ENCODE measurements around the gene SMIM20.

The SMIM20 gene

GRCh38 chr4:25950461-25951389 lies 36.7 kb downstream of the SMIM20 start:
- no peaks in the 10 kb centered on the region for H4K20me1 ChIP-seq (ENCODE audit: insufficient read depth, low read length)
- no peak overlapping the region for H2AFZ ChIP-seq (ENCODE audit: low read length)

GRCh38 chr4:25951390-25951952 lies 37.5 kb downstream of the SMIM20 start:
- Histone ChIP-seq H3K9me2 (replicated peaks; ENCODE audit: insufficient read depth, low read length) (no peaks in the 10 kb centered on the region), H3F3A (ENCODE audit: insufficient read depth, low read length) (no peaks in the 10 kb centered on the region), H3K4me2 (ENCODE audit: low read depth, low read length) (no peak overlapping the region), H4K20me1 (ENCODE audit: insufficient read depth, low read length) (no peaks in the 10 kb centered on the region), H3K4me3 (ENCODE audit: low read length) (no peak overlapping the region), H3K36me3 (replicated peaks; ENCODE audit: insufficient read depth, low read length) (no peaks in the 10 kb centered on the region), H2AFZ (ENCODE audit: low read length) (no peak overlapping the region), H3K79me2 (ENCODE audit: low read length) (no peaks in the 10 kb centered on the region), H3K27me3 (replicated peaks; ENCODE audit: insufficient read depth, low read length) (no peaks in the 10 kb centered on the region), H3K9me3 (replicated peaks; ENCODE audit: insufficient read depth, low read length) (no peaks in the 10 kb centered on the region), H3K9ac (ENCODE audit: low read length) (no peak overlapping the region), H3K4me1 (ENCODE audit: low read length) (no peaks in the 10 kb centered on the region), H3K27ac (ENCODE audit: low read length) (no peak overlapping the region)
- DNase-seq, result no peak
- TF ChIP-seq EZH2phosphoT487 (IDR thresholded peaks at IDR 0.05; ENCODE audit: low read length), result no peak

More at GRCh38 chr4:25950461-25951389, 36.7 kb downstream of the SMIM20 start:
- Histone ChIP-seq H3K4me3 (ENCODE audit: low read length) (no peak overlapping the region), H3K79me2 (ENCODE audit: low read length) (no peaks in the 10 kb centered on the region), H3K9me2 (replicated peaks; ENCODE audit: insufficient read depth, low read length) (no peaks in the 10 kb centered on the region), H3K27me3 (replicated peaks; ENCODE audit: insufficient read depth, low read length) (no peaks in the 10 kb centered on the region), H3K9ac (ENCODE audit: low read length) (no peak overlapping the region), H3K4me1 (ENCODE audit: low read length) (no peaks in the 10 kb centered on the region), H3F3A (ENCODE audit: insufficient read depth, low read length) (no peaks in the 10 kb centered on the region), H3K27ac (ENCODE audit: low read length) (no peak overlapping the region), H3K36me3 (replicated peaks; ENCODE audit: insufficient read depth, low read length) (no peaks in the 10 kb centered on the region), H3K4me2 (ENCODE audit: low read depth, low read length) (no peak overlapping the region), H3K9me3 (replicated peaks; ENCODE audit: insufficient read depth, low read length) (no peaks in the 10 kb centered on the region)
- DNase-seq, result no peak
- no peak for TF ChIP-seq EZH2 (optimal IDR thresholded peaks at IDR 0.05; ENCODE audit: low read depth, low read length)
- no peak for TF ChIP-seq CTCF (IDR thresholded peaks at IDR 0.05; ENCODE audit: low read length)

- Histone ChIP-seq H3K4me1 (ENCODE audit: low read length) (no peaks in the 10 kb centered on the region), H3K9me2 (replicated peaks; ENCODE audit: insufficient read depth, low read length) (no peaks in the 10 kb centered on the region), H3K9ac (ENCODE audit: low read length) (no peak overlapping the region), H3K27ac (ENCODE audit: low read length) (no peak overlapping the region), H3K36me3 (replicated peaks; ENCODE audit: insufficient read depth, low read length) (no peaks in the 10 kb centered on the region), H3K4me3 (ENCODE audit: low read length) (no peak overlapping the region), H3K9me3 (replicated peaks; ENCODE audit: insufficient read depth, low read length) (no peaks in the 10 kb centered on the region), H3K27me3 (replicated peaks; ENCODE audit: insufficient read depth, low read length) (no peaks in the 10 kb centered on the region), H4K20me1 (ENCODE audit: insufficient read depth, low read length) (no peaks in the 10 kb centered on the region), H3F3A (ENCODE audit: insufficient read depth, low read length) (no peaks in the 10 kb centered on the region), H3K4me2 (ENCODE audit: low read depth, low read length) (no peak overlapping the region), H3K79me2 (ENCODE audit: low read length) (no peaks in the 10 kb centered on the region), H2AFZ (ENCODE audit: low read length) (no peak overlapping the region)
- DNase-seq, result no peak
- TF ChIP-seq EZH2phosphoT487 (IDR thresholded peaks at IDR 0.05; ENCODE audit: low read length) (no peak), EZH2 (optimal IDR thresholded peaks at IDR 0.05; ENCODE audit: low read depth, low read length) (no peak), CTCF (IDR thresholded peaks at IDR 0.05; ENCODE audit: low read length) (no peak)
These were observed 39.7 kb downstream of the SMIM20 start for GRCh38 chr4:25953740-25954139.

All from MM.1S (cell line).